Fibroblast of lung (primary cell): ENCODE measurements around the gene AKT2.

Source experiments
- EZH2 ChIP-seq: IDR thresholded peaks from 2 replicates; pipeline ENCODE4 v1.5.1; 2012; ENCODE audit warnings: low read length, control low read depth, mild to moderate bottlenecking; ENCODE audit errors: missing control alignments
- TF ChIP-seq, protein P1 (sequence below), 2 donors: IDR thresholded peaks in 1 of 2; conservative IDR thresholded peaks in 1 of 2; 1 replicate in 1 of 2; 2 replicates in 1 of 2; pipeline ENCODE4 v1.5.1; 2011 to 2012; ENCODE audit warnings: low read length in 2 of 2, control low read depth in 1 of 2, inconsistent platforms in 1 of 2, low read depth in 1 of 2, mild to moderate bottlenecking in 1 of 2

DNA sequence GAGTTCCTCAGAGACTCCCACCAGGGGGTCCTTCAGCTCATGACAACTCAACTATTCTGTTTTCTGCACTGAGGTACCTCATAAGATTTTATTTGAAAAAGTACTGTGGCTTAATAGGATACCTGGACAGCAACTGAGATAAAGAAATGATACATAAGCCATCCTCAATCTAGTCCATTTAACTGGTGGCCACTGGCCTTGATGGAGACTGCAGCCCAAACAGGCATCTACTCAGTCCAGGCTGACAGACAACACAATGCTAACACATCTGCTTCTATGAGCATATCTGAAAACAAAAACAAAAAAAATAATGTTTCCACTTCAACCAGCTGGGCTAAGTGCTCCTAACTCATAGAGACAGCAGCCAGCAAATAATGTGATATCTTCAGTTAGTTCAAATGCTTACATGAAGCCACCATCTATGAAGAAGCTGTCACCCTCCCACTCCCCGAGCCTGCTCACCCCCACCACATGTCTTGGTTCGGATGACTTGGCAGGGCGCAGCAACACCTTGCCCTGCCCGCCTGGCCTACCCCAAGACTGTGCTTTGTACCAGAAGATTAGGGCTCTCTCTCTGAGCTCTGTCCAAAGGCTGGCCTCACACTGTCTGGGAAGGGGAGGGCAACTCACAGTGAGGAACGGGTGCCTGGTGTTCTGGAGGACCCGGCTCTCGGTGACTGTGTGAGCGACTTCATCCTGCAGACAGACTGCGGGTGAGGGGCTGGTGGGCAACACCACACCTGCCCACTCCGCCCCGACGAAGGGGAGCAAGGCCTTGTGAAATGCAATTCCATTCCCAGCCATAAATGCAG lies 45.5 kb downstream of the AKT2 start:
- TF ChIP-seq, protein P1, sequence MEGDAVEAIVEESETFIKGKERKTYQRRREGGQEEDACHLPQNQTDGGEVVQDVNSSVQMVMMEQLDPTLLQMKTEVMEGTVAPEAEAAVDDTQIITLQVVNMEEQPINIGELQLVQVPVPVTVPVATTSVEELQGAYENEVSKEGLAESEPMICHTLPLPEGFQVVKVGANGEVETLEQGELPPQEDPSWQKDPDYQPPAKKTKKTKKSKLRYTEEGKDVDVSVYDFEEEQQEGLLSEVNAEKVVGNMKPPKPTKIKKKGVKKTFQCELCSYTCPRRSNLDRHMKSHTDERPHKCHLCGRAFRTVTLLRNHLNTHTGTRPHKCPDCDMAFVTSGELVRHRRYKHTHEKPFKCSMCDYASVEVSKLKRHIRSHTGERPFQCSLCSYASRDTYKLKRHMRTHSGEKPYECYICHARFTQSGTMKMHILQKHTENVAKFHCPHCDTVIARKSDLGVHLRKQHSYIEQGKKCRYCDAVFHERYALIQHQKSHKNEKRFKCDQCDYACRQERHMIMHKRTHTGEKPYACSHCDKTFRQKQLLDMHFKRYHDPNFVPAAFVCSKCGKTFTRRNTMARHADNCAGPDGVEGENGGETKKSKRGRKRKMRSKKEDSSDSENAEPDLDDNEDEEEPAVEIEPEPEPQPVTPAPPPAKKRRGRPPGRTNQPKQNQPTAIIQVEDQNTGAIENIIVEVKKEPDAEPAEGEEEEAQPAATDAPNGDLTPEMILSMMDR (conservative IDR thresholded peaks at IDR 0.05 in 1 of 2, IDR thresholded peaks at IDR 0.05 in 1 of 2; ENCODE audit: low read depth in 1 of 2, low read length in 2 of 2), result no peak
- no peak for TF ChIP-seq EZH2
